Measurements from ENCODE around the gene PTBP3.

Gene PTBP3

GRCh38 chr9:112232233-112232632, 101.2 kb downstream of the PTBP3 start:
- TF ChIP-seq SP1 (IDR thresholded peaks at IDR 0.05) (no peak), FOXK2 (IDR thresholded peaks at IDR 0.05) (no peak), ARNT (IDR thresholded peaks at IDR 0.05) (no peak), L3MBTL2 (conservative IDR thresholded peaks at IDR 0.05) (no peak), SUZ12 (IDR thresholded peaks at IDR 0.05) (no peak), NFRKB (IDR thresholded peaks at IDR 0.05) (no peak), CTBP1 (IDR thresholded peaks at IDR 0.05; ENCODE audit: borderline replicate concordance) (no peak), TARDBP (IDR thresholded peaks at IDR 0.05) (no peak), FOXM1 (IDR thresholded peaks at IDR 0.05; ENCODE audit: borderline replicate concordance) (no peak), ZNF384 (IDR thresholded peaks at IDR 0.05) (no peak), LEF1 (IDR thresholded peaks at IDR 0.05; ENCODE audit: borderline replicate concordance) (no peak)
- TF ChIP-seq, protein P1, sequence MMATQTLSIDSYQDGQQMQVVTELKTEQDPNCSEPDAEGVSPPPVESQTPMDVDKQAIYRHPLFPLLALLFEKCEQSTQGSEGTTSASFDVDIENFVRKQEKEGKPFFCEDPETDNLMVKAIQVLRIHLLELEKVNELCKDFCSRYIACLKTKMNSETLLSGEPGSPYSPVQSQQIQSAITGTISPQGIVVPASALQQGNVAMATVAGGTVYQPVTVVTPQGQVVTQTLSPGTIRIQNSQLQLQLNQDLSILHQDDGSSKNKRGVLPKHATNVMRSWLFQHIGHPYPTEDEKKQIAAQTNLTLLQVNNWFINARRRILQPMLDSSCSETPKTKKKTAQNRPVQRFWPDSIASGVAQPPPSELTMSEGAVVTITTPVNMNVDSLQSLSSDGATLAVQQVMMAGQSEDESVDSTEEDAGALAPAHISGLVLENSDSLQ (IDR thresholded peaks at IDR 0.05), result no peak
- DNase-seq (ENCODE audit: extremely low spot score), result no peak
- CTCF ChIA-PET, result no interaction called here
- POLR2A ChIA-PET, result no interaction called here

- TF ChIP-seq NFRKB (IDR thresholded peaks at IDR 0.05) (no peak), FOXM1 (IDR thresholded peaks at IDR 0.05; ENCODE audit: borderline replicate concordance) (no peak), CTBP1 (IDR thresholded peaks at IDR 0.05; ENCODE audit: borderline replicate concordance) (no peak), FOXK2 (IDR thresholded peaks at IDR 0.05) (no peak), ARNT (IDR thresholded peaks at IDR 0.05) (no peak), LEF1 (IDR thresholded peaks at IDR 0.05; ENCODE audit: borderline replicate concordance) (no peak), FOXA1 (IDR thresholded peaks at IDR 0.05) (no peak), L3MBTL2 (conservative IDR thresholded peaks at IDR 0.05) (no peak), SUZ12 (IDR thresholded peaks at IDR 0.05) (no peak), HDGF (IDR thresholded peaks at IDR 0.05; ENCODE audit: borderline replicate concordance) (no peak), TARDBP (IDR thresholded peaks at IDR 0.05) (no peak), SP1 (IDR thresholded peaks at IDR 0.05) (no peak), ZNF384 (IDR thresholded peaks at IDR 0.05) (no peak), BHLHE40 (IDR thresholded peaks at IDR 0.05; ENCODE audit: borderline replicate concordance) (no peak), ELF4 (IDR thresholded peaks at IDR 0.05) (no peak)
- TF ChIP-seq, protein P1 (IDR thresholded peaks at IDR 0.05), result no peak
- ChIA-PET CTCF (interaction anchor here (1.1 kb wide), 1 partner anchor 87 kb away, joined by 3 read pairs; no protein-coding TSS in a partner anchor), POLR2A (interaction anchor here (1.3 to 1.9 kb wide), 2 partner anchors 8 to 108 kb away, joined by 4 read pairs; partner anchors contain the start of gene PTBP3)
- DNase-seq (ENCODE audit: extremely low spot score), result no peak
These were observed 107.3 kb downstream of the PTBP3 start for GRCh38 chr9:112226091-112226490.

DNA sequence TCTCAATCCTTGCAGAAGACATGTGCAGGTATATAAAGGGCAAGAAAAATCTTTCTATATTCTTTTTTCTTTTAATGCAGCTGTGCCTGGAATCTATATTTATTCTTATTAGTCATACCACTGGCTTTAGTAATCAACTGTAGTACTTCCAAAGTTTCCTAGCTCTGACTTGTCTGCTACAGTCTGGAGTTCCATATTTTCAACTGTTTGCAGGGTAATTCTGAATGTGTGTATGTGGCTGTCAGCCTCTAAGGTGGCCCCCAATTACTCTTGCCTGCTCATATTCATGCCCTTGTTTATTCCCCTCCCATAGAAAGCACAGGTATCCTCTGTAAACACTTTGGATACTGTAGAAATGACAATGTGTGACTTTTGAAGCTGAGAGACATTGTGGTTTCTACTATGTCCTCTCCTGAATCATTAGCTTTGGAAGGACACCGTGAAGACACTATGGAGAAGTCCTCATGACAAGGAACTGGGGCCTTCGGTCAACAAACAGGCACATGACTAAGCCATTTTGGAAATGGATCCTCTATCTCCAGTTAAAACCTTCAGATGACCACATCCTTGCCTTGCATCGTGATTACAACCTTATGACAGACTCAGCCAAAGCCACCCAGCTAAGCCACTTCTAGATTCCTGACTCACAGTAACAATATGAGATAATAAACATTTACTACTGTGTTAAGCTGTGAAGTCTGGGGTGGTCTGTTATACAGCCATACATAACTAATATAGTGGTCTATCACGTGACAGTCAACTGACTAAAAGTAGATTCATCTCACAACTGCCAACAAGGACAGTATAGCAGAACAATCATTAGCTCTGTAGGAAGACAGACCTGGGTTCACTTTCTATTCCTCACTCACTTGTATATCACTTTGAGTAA, 108.8 kb downstream of the PTBP3 start:
- TF ChIP-seq FOXA1 (IDR thresholded peaks at IDR 0.05) (no peak), BHLHE40 (IDR thresholded peaks at IDR 0.05; ENCODE audit: borderline replicate concordance) (no peak), ELF4 (IDR thresholded peaks at IDR 0.05) (no peak), L3MBTL2 (conservative IDR thresholded peaks at IDR 0.05) (no peak), LEF1 (IDR thresholded peaks at IDR 0.05; ENCODE audit: borderline replicate concordance) (no peak), SUZ12 (IDR thresholded peaks at IDR 0.05) (no peak), FOXK2 (IDR thresholded peaks at IDR 0.05) (no peak), NFRKB (IDR thresholded peaks at IDR 0.05) (no peak), ARNT (IDR thresholded peaks at IDR 0.05) (no peak), CTBP1 (IDR thresholded peaks at IDR 0.05; ENCODE audit: borderline replicate concordance) (no peak), SP1 (IDR thresholded peaks at IDR 0.05) (no peak), TARDBP (IDR thresholded peaks at IDR 0.05) (no peak)
- DNase-seq (ENCODE audit: extremely low spot score), result no peak
- ChIA-PET POLR2A (interaction anchor here (1.9 kb wide), 1 partner anchor 10 kb away, joined by 4 read pairs; no protein-coding TSS in a partner anchor), CTCF (no interaction called here)

DNA sequence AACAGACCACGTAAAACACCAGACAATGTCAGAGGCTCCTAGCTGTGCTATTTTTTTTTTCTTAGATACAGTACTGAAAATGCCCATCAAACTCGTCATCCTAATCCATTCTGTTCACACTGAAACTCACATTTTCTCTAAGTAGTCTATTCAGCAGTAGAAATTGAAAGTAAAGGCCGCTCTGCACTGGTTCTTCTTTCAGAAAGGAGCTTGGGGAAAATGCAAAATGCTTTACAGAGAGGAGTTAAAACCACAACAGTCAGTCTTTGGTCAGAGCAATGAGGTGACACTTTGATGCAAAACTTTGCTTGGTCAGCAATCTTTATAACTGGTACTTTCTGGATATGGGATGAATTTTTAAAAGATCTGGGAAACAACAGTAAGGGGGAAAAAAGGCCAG, 114.5 kb downstream of the PTBP3 start:
- ChIA-PET POLR2A (no interaction called here), CTCF (no interaction called here)
- no peak for DNase-seq (ENCODE audit: extremely low spot score)
- TF ChIP-seq L3MBTL2 (conservative IDR thresholded peaks at IDR 0.05) (no peak), LEF1 (IDR thresholded peaks at IDR 0.05; ENCODE audit: borderline replicate concordance) (no peak), ARNT (IDR thresholded peaks at IDR 0.05) (no peak), ELF4 (IDR thresholded peaks at IDR 0.05) (no peak), SP1 (IDR thresholded peaks at IDR 0.05) (no peak), BHLHE40 (IDR thresholded peaks at IDR 0.05; ENCODE audit: borderline replicate concordance) (no peak), SUZ12 (IDR thresholded peaks at IDR 0.05) (no peak)

DNA sequence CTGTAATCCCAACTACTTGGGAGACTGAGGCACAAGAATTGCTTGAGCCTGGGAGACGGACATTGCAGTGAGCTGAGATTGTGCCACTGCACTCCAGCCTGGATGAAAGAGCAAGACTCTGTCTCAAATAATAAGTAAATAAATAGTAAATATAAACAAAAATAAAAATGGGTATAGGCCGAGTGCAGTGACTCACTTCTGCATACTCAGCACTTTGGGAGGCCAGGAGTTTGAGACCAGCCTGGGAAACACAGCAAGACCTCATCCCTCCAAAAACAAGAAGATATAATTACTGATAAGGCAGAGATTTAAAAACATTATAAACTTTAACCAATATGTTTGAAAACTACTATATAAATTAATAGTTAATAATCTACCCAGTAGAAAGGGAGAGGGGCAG, 120.5 kb downstream of the PTBP3 start:
- no peak for DNase-seq (ENCODE audit: extremely low spot score)
- CTCF ChIA-PET, result interaction anchor here (0.6 kb wide), 1 partner anchor 158 kb away, joined by 3 read pairs; no protein-coding TSS in a partner anchor
- TF ChIP-seq FOXA1 (IDR thresholded peaks at IDR 0.05), result no peak
- TF ChIP-seq SUZ12 (IDR thresholded peaks at IDR 0.05), result no peak
- no peak for TF ChIP-seq L3MBTL2 (conservative IDR thresholded peaks at IDR 0.05)
- TF ChIP-seq FOXK2 (IDR thresholded peaks at IDR 0.05), result no peak
- no peak for TF ChIP-seq SP1 (IDR thresholded peaks at IDR 0.05)
- no peak for TF ChIP-seq HDGF (IDR thresholded peaks at IDR 0.05; ENCODE audit: borderline replicate concordance)
- no peak for TF ChIP-seq ZNF384 (IDR thresholded peaks at IDR 0.05)
- no peak for TF ChIP-seq FOXM1 (IDR thresholded peaks at IDR 0.05; ENCODE audit: borderline replicate concordance)
- TF ChIP-seq CTBP1 (IDR thresholded peaks at IDR 0.05; ENCODE audit: borderline replicate concordance), result no peak
- POLR2A ChIA-PET, result no interaction called here

GRCh38 chr9:112207451-112207850, 126.0 kb downstream of the PTBP3 start:
- ChIA-PET POLR2A (no interaction called here), CTCF (no interaction called here)
- no peak for DNase-seq (ENCODE audit: extremely low spot score)
- no peak for TF ChIP-seq BHLHE40 (IDR thresholded peaks at IDR 0.05; ENCODE audit: borderline replicate concordance)
- no peak for TF ChIP-seq NFRKB (IDR thresholded peaks at IDR 0.05)
- no peak for TF ChIP-seq ELF4 (IDR thresholded peaks at IDR 0.05)
- TF ChIP-seq CTBP1 (IDR thresholded peaks at IDR 0.05; ENCODE audit: borderline replicate concordance), result no peak
- no peak for TF ChIP-seq L3MBTL2 (conservative IDR thresholded peaks at IDR 0.05)
- TF ChIP-seq SUZ12 (IDR thresholded peaks at IDR 0.05), result no peak
- no peak for TF ChIP-seq FOXK2 (IDR thresholded peaks at IDR 0.05)
- no peak for TF ChIP-seq TARDBP (IDR thresholded peaks at IDR 0.05)
- no peak for TF ChIP-seq SP1 (IDR thresholded peaks at IDR 0.05)
- TF ChIP-seq FOXM1 (IDR thresholded peaks at IDR 0.05; ENCODE audit: borderline replicate concordance), result no peak
- TF ChIP-seq FOXA1 (IDR thresholded peaks at IDR 0.05), result no peak
- TF ChIP-seq ARNT (IDR thresholded peaks at IDR 0.05), result no peak

All from HEK293T (cell line).